GM12878 (cell line): Measurements from ENCODE around the gene VPS26A. TPM values are rescaled to one million over a fixed set of nuclear protein-coding genes. Genes with fewer than 3 reads are reported as not detected.

ENCODE experiments used
- ATAC-seq: fragments of 200-7000 bp; cut with Tn5 transposase; 3 replicates; pipeline ENCODE4 v1.9.1; 2020; ENCODE audit warnings: mild to moderate bottlenecking, moderate library complexity
- BruUV-seq: library from RNA; stranded (reverse); fragments of 400-500 nt; replicated peaks from 2 replicates; lab custom pipeline; 2021; lab: Mats Ljungman, UMichigan
- CTCF ChIA-PET: fragments of 300-600 bp; sonication (Branson Sonifier 250); formaldehyde crosslinking; extraction: SDS; loops from one replicate; lab custom pipeline; 2021; ENCODE audit warnings: inconsistent platforms; lab: Yijun Ruan, JAX
- POLR2A ChIA-PET: fragments of 350-600 bp; formaldehyde crosslinking; extraction: SDS; loops from one replicate; lab custom pipeline; 2021; ENCODE audit warnings: inconsistent platforms; lab: Charles Lee
- RAD21 ChIA-PET: fragments of 300-600 bp; sonication (Branson Sonifier 250); formaldehyde crosslinking; loops from one replicate; lab custom pipeline; 2023; ENCODE audit warnings: antibody characterized with exemption; ENCODE audit not compliant: unreplicated experiment; lab: Charles Lee
- SMC1A ChIA-PET: fragments of 300-600 bp; sonication (Branson Sonifier 250); formaldehyde crosslinking; loops from one replicate; lab custom pipeline; 2023; ENCODE audit not compliant: unreplicated experiment, uncharacterized antibody; lab: Charles Lee
- DNase-seq: peaks from one replicate; pipeline ENCODE4 v3.0.0-alpha.2; 2011; ENCODE audit warnings: low read depth, low spot score
- FAIRE-seq: peaks from 3 replicates; lab custom pipeline; 2011; peaks lifted over from hg19 to GRCh38; lab: Jason Lieb, UNC
- H2AFZ ChIP-seq: 2 replicates; pipeline ENCODE4 v1.6.0; 2011; ENCODE audit warnings: low read depth, low read length, control low read depth; ENCODE audit not compliant: control insufficient read depth
- H3K27ac ChIP-seq: 2 replicates; pipeline ENCODE4 v1.5.1; 2011; ENCODE audit warnings: control low read depth; ENCODE audit not compliant: control insufficient read depth, insufficient read depth
- H3K27me3 ChIP-seq, 2 experiments: replicated peaks in 1 of 2; 2 replicates each; pipeline versions ENCODE4 v1.6.0 to v1.6.1; 2011; ENCODE audit warnings: low read length in 1 of 2; ENCODE audit not compliant: control insufficient read depth in 2 of 2, insufficient read depth in 2 of 2
- H3K36me3 ChIP-seq, 2 experiments: 2 replicates each; pipeline ENCODE4 v1.5.1; 2011; ENCODE audit warnings: low read length in 1 of 2; ENCODE audit not compliant: control insufficient read depth in 2 of 2, insufficient read depth in 2 of 2
- H3K4me1 ChIP-seq: 2 replicates; pipeline ENCODE4 v1.6.1; 2011; ENCODE audit warnings: mild to moderate bottlenecking, low read length, moderate library complexity, mixed read lengths; ENCODE audit not compliant: control insufficient read depth, insufficient read depth
- H3K4me2 ChIP-seq: 2 replicates; pipeline ENCODE4 v1.6.0; 2011; ENCODE audit warnings: control low read depth; ENCODE audit not compliant: control insufficient read depth, insufficient read depth
- H3K4me3 ChIP-seq: fragments of 200-600 bp; sonication (generic); 2 replicates; pipeline ENCODE4 v1.5.1; 2016
- H3K79me2 ChIP-seq: 2 replicates; pipeline ENCODE4 v1.6.0; 2011; ENCODE audit warnings: low read length; ENCODE audit not compliant: control insufficient read depth, insufficient read depth
- H3K9ac ChIP-seq: 2 replicates; pipeline ENCODE4 v1.8.0; 2011; ENCODE audit warnings: low read length, control low read depth, mixed read lengths; ENCODE audit not compliant: control insufficient read depth, insufficient read depth
- H3K9me3 ChIP-seq: replicated peaks from 3 replicates; pipeline ENCODE4 v1.5.1; 2011; ENCODE audit warnings: mild to moderate bottlenecking, low read length; ENCODE audit not compliant: control insufficient read depth, insufficient read depth
- H4K20me1 ChIP-seq: 2 replicates; pipeline ENCODE4 v1.6.0; 2011; ENCODE audit not compliant: control insufficient read depth, insufficient read depth
- CBFB ChIP-seq: IDR thresholded peaks from 2 replicates; pipeline ENCODE4 v1.6.1; 2016; ENCODE audit warnings: antibody characterized with exemption, low read depth
- HDAC6 ChIP-seq: fragments of 200-600 bp; sonication (generic); IDR thresholded peaks from one replicate; pipeline ENCODE4 v1.8.0; 2017; ENCODE audit warnings: antibody characterized with exemption; ENCODE audit not compliant: unreplicated experiment
- IKZF1 ChIP-seq: fragments of 450-650 bp; conservative IDR thresholded peaks from 2 replicates; pipeline ENCODE4 v1.6.1; 2017; ENCODE audit warnings: antibody characterized with exemption, mild to moderate bottlenecking
- IKZF2 ChIP-seq, 2 experiments: fragments of 450-650 bp; IDR thresholded peaks; 2 replicates each; pipeline ENCODE4 v1.6.1; 2017; ENCODE audit warnings: mild to moderate bottlenecking in 2 of 2, moderate library complexity in 2 of 2
- IRF4 ChIP-seq: IDR thresholded peaks from 2 replicates; pipeline ENCODE4 v1.6.1; 2011; ENCODE audit warnings: low read depth, low read length
- JUNB ChIP-seq: IDR thresholded peaks from 2 replicates; pipeline ENCODE4 v1.6.1; 2016; ENCODE audit warnings: antibody characterized with exemption, mild to moderate bottlenecking
- NFYA ChIP-seq: IDR thresholded peaks from 2 replicates; pipeline ENCODE4 v1.6.1; 2011; ENCODE audit warnings: low read depth, mild to moderate bottlenecking, low read length, improper control_type of control experiment, borderline replicate concordance
- POLR2AphosphoS5 ChIP-seq: IDR thresholded peaks from 2 replicates; pipeline ENCODE4 v1.6.1; 2011; ENCODE audit warnings: mild to moderate bottlenecking, low read length, inconsistent platforms
- SREBF1 ChIP-seq: IDR thresholded peaks from 2 replicates; pipeline ENCODE4 v1.6.1; 2012; ENCODE audit warnings: mild to moderate bottlenecking, low read length
- SREBF2 ChIP-seq: IDR thresholded peaks from 2 replicates; pipeline ENCODE4 v1.6.1; 2012; ENCODE audit warnings: mild to moderate bottlenecking, low read length
- YY1 ChIP-seq: IDR thresholded peaks from 2 replicates; pipeline ENCODE4 v1.6.1; 2011; ENCODE audit warnings: low read depth, mild to moderate bottlenecking, low read length
- ZNF217 ChIP-seq: fragments of 450-650 bp; IDR thresholded peaks from 2 replicates; pipeline ENCODE4 v1.6.1; 2017; ENCODE audit warnings: antibody characterized with exemption, mild to moderate bottlenecking
- WGBS: methylation state at CpG from one replicate; pipeline ENCODE4 v1.1.6; 2016; ENCODE audit warnings: low lambda C conversion rate; ENCODE audit not compliant: insufficient replicate concordance, insufficient coverage; ENCODE audit errors: missing lambda C conversion rate; 5-methylcytosine and 5-hydroxymethylcytosine counted together
- in situ Hi-C: fragments of 300-500 bp; cut with MboI; formaldehyde crosslinking; loops from 9 replicates; pipeline ENCODE4 v1.14.3; 2018; ENCODE audit warnings: mixed read lengths
- intact Hi-C: fragments of 100-400 bp; cut with micrococcal nuclease; formaldehyde crosslinking; loops from one replicate; pipeline ENCODE4 v1.14.2; 2022; ENCODE audit not compliant: unreplicated experiment
- polyA plus RNA-seq, 11 experiments: library from polyadenylated mRNA; depleted of rRNA in 4 of 11; unstranded in 6 of 11; stranded (reverse) in 5 of 11; fragments of >200 nt; fragmentation: Nextera tagmentation in 4 of 11; fragmentation: Illumina TruSeq in 1 of 11; extraction: Ambion mirVana in 4 of 11; extraction: Trizol in 1 of 11; gene quantifications; 1 replicate in 1 of 11; 2 replicates in 10 of 11; pipeline versions ENCODE4 v1.2.1 to v1.2.3, GENCODE V29; 2011 to 2016; ENCODE audit warnings: inconsistent platforms in 2 of 11, missing spikeins in 2 of 11, low read depth in 1 of 11
- total RNA-seq, 4 experiments: library from RNA; depleted of rRNA in 3 of 4; stranded (reverse); fragments of >200 nt in 3 of 4; fragmentation: Illumina TruSeq in 1 of 4; extraction: Trizol in 1 of 4; gene quantifications; 2 replicates each; pipeline versions ENCODE4 v1.2.1 to v1.2.3, GENCODE V29; 2013 to 2021
- TF ChIP-seq, protein P1 (sequence below): IDR thresholded peaks from 2 replicates; pipeline ENCODE4 v1.6.1; 2012; ENCODE audit warnings: low read length, inconsistent platforms
- TF ChIP-seq, protein P2 (sequence below): IDR thresholded peaks from 2 replicates; pipeline ENCODE4 v1.6.1; 2011; ENCODE audit warnings: mild to moderate bottlenecking, low read depth, low read length, moderate library complexity; ENCODE audit not compliant: insufficient replicate concordance

The VPS26A gene
- total and polyA plus RNA-seq, 10 of the 15 experiments (the other 5 are each of a cell fraction or from before 2014, with no cell fraction given): 16.8 to 72.3 (median 26.8) TPM

DNA sequence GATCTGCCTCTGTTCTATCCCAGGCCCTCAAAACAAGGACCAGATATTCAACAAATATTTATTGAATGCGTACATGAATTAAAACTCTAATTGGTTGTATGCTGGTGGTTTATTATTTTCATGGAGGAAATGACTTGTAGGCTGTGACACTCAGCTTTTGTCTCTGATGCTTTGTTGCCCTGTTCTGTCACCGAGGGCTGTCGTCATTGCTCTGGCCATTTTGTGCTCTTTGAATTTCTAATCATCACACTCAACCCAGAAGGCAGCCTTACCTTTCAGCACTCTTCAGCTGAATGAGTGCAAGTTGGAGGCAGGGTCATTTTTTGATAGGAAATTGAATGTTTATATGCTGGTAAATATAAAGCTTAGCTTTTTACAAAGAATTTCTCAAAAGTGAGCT is 21.5 kb upstream of the VPS26A start:
- peaks cover 46% of the 10 kb centered on the region for H3K79me2 ChIP-seq

GRCh38 chr10:69103784-69104183 is 20.2 kb upstream of the VPS26A start:
- BruUV-seq: no TSS peak
- intact Hi-C loops: no loop called here
- H3K27me3 ChIP-seq: no peaks in the 10 kb centered on the region
- H3K4me2 ChIP-seq: no peak overlapping the region
- WGBS: 96% methylated on average over 7 of the region's 7 CpGs
- H3K79me2 ChIP-seq: peaks cover 35% of the 10 kb centered on the region
- peaks cover 16% of the 10 kb centered on the region for H4K20me1 ChIP-seq
- ATAC-seq (no peak), FAIRE-seq (no peak), DNase-seq (no peak)
- peaks cover 19 to 47% of the 10 kb centered on the region in 2 experiments for H3K36me3 ChIP-seq
- H3K4me3 ChIP-seq: no peak overlapping the region
- ChIA-PET CTCF (interaction anchor here (1.2 to 4.2 kb wide), 6 partner anchors 9 to 117 kb away, joined by 4 to 23 read pairs (median 8); no protein-coding TSS in a partner anchor), POLR2A (interaction anchor here (0.6 kb wide), 2 partner anchors 9 to 114 kb away, joined by 3 to 5 read pairs; no protein-coding TSS in a partner anchor), RAD21 (interaction anchor here (1.2 kb wide), 1 partner anchor 116 kb away, joined by 3 read pairs; no protein-coding TSS in a partner anchor), SMC1A (interaction anchor here (1.1 to 6.8 kb wide), 9 partner anchors 10 to 98 kb away, joined by 3 to 57 read pairs (median 3); no protein-coding TSS in a partner anchor)
- H3K27ac ChIP-seq: no peak overlapping the region
- in situ Hi-C loops: no loop called here
- H3K9me3 ChIP-seq: no peaks in the 10 kb centered on the region
- H3K9ac ChIP-seq: no peak overlapping the region
- no peak overlapping the region for H2AFZ ChIP-seq
- H3K4me1 ChIP-seq: peaks cover 14% of the 10 kb centered on the region
- TF ChIP-seq HDAC6 (no peak), IKZF1 (peak; percentile 33; the same call in 1 of the 2 replicates), NFYA (no peak), JUNB (no peak), CBFB (no peak), IRF4 (no peak), POLR2AphosphoS5 (peak; percentile 28; the same call in 1 of the 2 replicates), IKZF2 (IDR thresholded peaks at IDR 0.05) (peak in 1 of 2 experiments; percentile 30; a peak in 1 of 4 replicates), ZNF217 (no peak)
- TF ChIP-seq, protein P1, sequence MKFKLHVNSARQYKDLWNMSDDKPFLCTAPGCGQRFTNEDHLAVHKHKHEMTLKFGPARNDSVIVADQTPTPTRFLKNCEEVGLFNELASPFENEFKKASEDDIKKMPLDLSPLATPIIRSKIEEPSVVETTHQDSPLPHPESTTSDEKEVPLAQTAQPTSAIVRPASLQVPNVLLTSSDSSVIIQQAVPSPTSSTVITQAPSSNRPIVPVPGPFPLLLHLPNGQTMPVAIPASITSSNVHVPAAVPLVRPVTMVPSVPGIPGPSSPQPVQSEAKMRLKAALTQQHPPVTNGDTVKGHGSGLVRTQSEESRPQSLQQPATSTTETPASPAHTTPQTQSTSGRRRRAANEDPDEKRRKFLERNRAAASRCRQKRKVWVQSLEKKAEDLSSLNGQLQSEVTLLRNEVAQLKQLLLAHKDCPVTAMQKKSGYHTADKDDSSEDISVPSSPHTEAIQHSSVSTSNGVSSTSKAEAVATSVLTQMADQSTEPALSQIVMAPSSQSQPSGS: no peak
- TF ChIP-seq, protein P2, sequence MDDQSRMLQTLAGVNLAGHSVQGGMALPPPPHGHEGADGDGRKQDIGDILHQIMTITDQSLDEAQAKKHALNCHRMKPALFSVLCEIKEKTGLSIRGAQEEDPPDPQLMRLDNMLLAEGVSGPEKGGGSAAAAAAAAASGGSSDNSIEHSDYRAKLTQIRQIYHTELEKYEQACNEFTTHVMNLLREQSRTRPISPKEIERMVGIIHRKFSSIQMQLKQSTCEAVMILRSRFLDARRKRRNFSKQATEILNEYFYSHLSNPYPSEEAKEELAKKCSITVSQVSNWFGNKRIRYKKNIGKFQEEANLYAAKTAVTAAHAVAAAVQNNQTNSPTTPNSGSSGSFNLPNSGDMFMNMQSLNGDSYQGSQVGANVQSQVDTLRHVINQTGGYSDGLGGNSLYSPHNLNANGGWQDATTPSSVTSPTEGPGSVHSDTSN: no peak

More for the DNA sequence above, 21.5 kb upstream of the VPS26A start:
- ChIA-PET SMC1A (interaction anchor here (0.9 to 6.8 kb wide), 3 partner anchors 14 to 147 kb away, joined by 3 to 57 read pairs (median 3); partner anchors contain the start of genes DDX21 and SRGN), CTCF (interaction anchor here (0.6 to 2.1 kb wide), 6 partner anchors 8 to 97 kb away, joined by 3 to 8 read pairs (median 6); no protein-coding TSS in a partner anchor), POLR2A (interaction anchor here (0.5 to 1.6 kb wide), 2 partner anchors 14 to 933 kb away, joined by 4 to 5 read pairs; no protein-coding TSS in a partner anchor), RAD21 (interaction anchor here (0.9 to 1.5 kb wide), 3 partner anchors 15 to 97 kb away, joined by 3 read pairs; no protein-coding TSS in a partner anchor)
- no peaks in the 10 kb centered on the region for H3K27me3 ChIP-seq
- BruUV-seq: no TSS peak
- no peaks in the 10 kb centered on the region for H3K9me3 ChIP-seq
- H4K20me1 ChIP-seq: peaks cover 16% of the 10 kb centered on the region
- DNase-seq (no peak), ATAC-seq (no peak), FAIRE-seq (no peak)
- no peak overlapping the region for H3K4me3 ChIP-seq
- no peak overlapping the region for H3K27ac ChIP-seq
- in situ Hi-C loops: no loop called here
- no peak overlapping the region for H3K4me2 ChIP-seq
- 86% methylated on average over 3 of the region's 3 CpGs for WGBS
- TF ChIP-seq SREBF2: no peak
- no peak for TF ChIP-seq YY1
- TF ChIP-seq SREBF1: no peak
- no peak for TF ChIP-seq NFYA
- peaks cover 19 to 59% of the 10 kb centered on the region in 2 experiments for H3K36me3 ChIP-seq
- H3K4me1 ChIP-seq: peaks cover 14% of the 10 kb centered on the region
- no peak overlapping the region for H2AFZ ChIP-seq
- no peak overlapping the region for H3K9ac ChIP-seq
- intact Hi-C loops: no loop called here
